Measurements from ENCODE around the gene ADCY9. TPM values are rescaled to one million over a fixed set of nuclear protein-coding genes. Genes with fewer than 3 reads are reported as not detected.

The ADCY9 gene
- total RNA-seq, 1 donor from 2014 or later = 49.6 TPM

DNA sequence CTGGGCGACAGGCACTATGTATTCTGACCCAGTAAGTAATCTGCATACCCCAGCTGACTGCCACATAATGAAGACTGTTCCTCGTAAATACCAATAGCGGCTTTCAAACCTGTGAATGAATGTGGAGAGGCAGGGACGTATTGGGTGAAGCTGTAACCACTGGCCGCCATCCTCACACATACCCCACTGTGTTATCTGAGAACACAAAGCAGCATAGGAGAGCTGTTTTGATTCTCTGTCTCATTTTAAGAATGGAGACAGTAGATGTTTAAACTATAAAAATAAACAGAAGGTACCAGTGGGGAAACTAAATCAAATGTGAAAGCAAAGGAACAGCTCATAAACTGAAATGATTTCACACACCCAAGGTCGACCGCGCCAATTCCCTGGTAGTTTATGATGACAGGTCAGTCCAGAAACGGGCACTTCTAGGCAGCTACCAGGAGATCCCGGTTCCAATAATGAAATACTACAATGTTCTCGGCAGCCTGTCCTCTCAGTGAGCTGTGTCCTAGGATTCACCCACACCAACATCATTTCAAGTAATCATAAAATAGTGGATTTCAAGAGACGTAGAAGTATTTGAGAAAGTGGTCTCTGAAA lies 109.7 kb downstream of the ADCY9 start:
- no peak overlapping the region for H3K27ac ChIP-seq
- H3K9me3 ChIP-seq = no peaks in the 10 kb centered on the region
- no peak overlapping the region for H3K4me3 ChIP-seq
- ATAC-seq = no peak
- H3K36me3 ChIP-seq = peaks cover 15% of the 10 kb centered on the region
- no peaks in the 10 kb centered on the region for H3K27me3 ChIP-seq
- TF ChIP-seq, protein P1, sequence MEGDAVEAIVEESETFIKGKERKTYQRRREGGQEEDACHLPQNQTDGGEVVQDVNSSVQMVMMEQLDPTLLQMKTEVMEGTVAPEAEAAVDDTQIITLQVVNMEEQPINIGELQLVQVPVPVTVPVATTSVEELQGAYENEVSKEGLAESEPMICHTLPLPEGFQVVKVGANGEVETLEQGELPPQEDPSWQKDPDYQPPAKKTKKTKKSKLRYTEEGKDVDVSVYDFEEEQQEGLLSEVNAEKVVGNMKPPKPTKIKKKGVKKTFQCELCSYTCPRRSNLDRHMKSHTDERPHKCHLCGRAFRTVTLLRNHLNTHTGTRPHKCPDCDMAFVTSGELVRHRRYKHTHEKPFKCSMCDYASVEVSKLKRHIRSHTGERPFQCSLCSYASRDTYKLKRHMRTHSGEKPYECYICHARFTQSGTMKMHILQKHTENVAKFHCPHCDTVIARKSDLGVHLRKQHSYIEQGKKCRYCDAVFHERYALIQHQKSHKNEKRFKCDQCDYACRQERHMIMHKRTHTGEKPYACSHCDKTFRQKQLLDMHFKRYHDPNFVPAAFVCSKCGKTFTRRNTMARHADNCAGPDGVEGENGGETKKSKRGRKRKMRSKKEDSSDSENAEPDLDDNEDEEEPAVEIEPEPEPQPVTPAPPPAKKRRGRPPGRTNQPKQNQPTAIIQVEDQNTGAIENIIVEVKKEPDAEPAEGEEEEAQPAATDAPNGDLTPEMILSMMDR (IDR thresholded peaks at IDR 0.05) = no peak
- intact Hi-C loops (cut with DNase I) = no loop called here
- no peak for DNase-seq
- H3K4me1 ChIP-seq = peaks cover 7% of the 10 kb centered on the region

DNA sequence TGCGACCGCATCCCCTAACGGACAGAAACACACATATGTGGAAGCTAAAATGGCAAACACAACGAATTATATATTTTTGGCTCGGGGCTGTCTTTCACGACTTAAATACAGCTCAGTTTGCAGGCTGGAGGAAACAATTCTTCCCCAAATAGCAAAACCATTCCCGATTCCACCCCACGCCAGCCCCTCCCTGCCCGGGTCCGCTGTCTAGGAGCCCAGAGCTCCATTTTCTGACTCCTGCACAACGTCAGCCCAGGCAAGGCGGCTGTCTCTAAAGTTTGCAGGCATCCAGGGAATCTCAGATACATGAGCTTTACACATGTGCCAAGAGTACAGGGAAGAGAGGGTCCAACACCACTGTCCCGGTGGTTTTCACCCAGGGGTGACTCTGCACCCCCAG lies 110.5 kb downstream of the ADCY9 start:
- Histone ChIP-seq H3K4me1 (peaks cover 7% of the 10 kb centered on the region), H3K36me3 (peaks cover 15% of the 10 kb centered on the region), H3K27ac (no peak overlapping the region), H3K27me3 (no peaks in the 10 kb centered on the region), H3K9me3 (no peaks in the 10 kb centered on the region), H3K4me3 (no peak overlapping the region)
- ATAC-seq (no peak), DNase-seq (no peak)
- TF ChIP-seq, protein P1 (IDR thresholded peaks at IDR 0.05) = no peak
- intact Hi-C loops (cut with DNase I) = no loop called here

DNA sequence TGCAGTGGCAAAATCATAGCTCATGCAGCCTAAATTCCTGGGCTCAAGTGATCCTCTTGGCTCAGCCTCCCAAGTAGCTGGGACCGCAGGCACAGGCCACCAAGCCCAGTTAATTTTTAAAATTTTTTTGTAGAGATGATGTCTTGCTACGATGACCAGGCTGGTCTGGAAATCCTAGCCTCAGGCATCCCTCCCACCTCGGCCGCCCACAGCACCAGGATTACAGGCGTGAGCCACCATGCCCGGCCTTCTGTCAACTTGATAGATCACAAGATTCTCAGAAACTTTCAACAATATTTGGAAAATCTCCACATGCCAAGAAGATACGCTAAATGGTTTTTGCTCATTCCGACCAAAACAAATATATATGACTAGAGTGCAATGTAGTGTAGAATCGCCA lies 111.0 kb downstream of the ADCY9 start:
- Histone ChIP-seq H3K4me3 (no peak overlapping the region), H3K27ac (no peak overlapping the region), H3K4me1 (peaks cover 5% of the 10 kb centered on the region), H3K27me3 (no peaks in the 10 kb centered on the region), H3K36me3 (peaks cover 15% of the 10 kb centered on the region), H3K9me3 (no peaks in the 10 kb centered on the region)
- intact Hi-C loops (cut with DNase I) = no loop called here
- ATAC-seq (no peak), DNase-seq (no peak)
- TF ChIP-seq, protein P1 (IDR thresholded peaks at IDR 0.05) = no peak

DNA sequence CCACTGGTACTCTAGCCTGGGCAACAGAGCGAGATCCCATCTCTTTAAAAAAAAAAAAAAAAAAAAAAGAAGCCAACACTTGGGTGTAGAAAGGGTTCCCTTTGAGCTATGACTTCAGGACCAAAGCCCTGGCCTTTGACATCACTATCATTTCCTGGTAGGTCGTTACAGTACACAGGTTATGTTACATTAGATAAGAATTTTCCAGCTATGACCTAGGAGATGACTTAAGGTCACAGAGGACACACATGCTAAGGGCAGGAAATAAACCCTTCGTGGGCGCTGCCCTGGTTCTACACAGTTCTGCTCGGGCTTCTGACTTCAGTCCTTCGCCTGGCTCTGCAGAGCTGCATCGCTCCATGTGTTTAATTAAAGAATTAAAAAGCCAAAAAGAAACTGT lies 112.0 kb downstream of the ADCY9 start:
- no peak for ATAC-seq

DNA sequence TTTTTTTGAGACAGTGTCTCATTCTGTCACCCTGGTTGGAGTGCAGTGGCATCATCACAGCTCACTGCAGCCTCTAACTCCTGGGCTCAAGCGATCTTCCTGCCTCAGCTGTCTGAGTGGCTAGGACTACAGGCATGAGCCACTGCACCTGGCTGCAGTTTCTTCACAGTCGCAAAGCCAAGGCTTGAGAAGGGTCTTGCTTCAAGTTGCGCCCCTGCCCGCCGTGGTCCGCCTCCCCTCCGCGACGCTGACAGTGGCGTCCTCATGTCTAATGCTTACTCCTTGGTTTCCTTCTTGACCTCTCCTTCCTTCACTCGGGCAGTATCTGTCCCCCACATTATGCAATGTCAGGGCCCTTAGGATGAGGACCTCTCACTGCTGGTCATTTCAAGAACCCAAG lies 112.7 kb downstream of the ADCY9 start:
- Histone ChIP-seq H3K27me3 (no peaks in the 10 kb centered on the region), H3K4me1 (peaks cover 5% of the 10 kb centered on the region), H3K27ac (no peak overlapping the region), H3K36me3 (peaks cover 15% of the 10 kb centered on the region), H3K9me3 (no peaks in the 10 kb centered on the region), H3K4me3 (no peak overlapping the region)
- intact Hi-C loops (cut with DNase I) = no loop called here
- ATAC-seq (no peak), DNase-seq (no peak)
- TF ChIP-seq, protein P1 (IDR thresholded peaks at IDR 0.05) = no peak

More for the DNA sequence above, 112.0 kb downstream of the ADCY9 start:
- Histone ChIP-seq H3K4me1 (peaks cover 5% of the 10 kb centered on the region), H3K4me3 (no peak overlapping the region), H3K27ac (no peak overlapping the region), H3K27me3 (no peaks in the 10 kb centered on the region), H3K36me3 (peaks cover 15% of the 10 kb centered on the region), H3K9me3 (no peaks in the 10 kb centered on the region)
- DNase-seq = no peak
- intact Hi-C loops (cut with DNase I) = no loop called here
- TF ChIP-seq, protein P1 (IDR thresholded peaks at IDR 0.05) = no peak

DNA sequence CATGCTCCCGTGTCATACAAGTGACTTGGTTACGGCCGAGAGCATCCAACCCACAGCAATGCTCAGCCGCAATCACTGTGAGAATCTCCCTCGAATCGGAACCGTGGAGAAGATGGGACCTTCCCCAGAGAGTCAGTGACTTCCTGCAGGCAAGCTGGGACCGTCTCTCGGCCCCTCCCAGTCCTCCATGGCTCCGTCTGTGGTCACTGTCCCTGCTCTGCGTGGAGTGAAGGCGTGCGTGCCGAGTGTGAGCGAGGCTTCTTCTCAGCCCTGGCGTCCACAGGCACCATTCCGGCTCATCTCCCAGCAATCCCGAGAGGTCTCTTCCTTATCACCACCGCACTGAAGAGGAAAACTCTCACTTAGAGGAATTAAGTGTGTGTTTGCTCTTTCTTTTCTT lies 113.1 kb downstream of the ADCY9 start:
- H3K27me3 ChIP-seq = no peaks in the 10 kb centered on the region
- H3K36me3 ChIP-seq = peaks cover 15% of the 10 kb centered on the region
- no peaks in the 10 kb centered on the region for H3K9me3 ChIP-seq
- DNase-seq (no peak), ATAC-seq (no peak)
- intact Hi-C loops (cut with DNase I) = no loop called here
- TF ChIP-seq, protein P1 (IDR thresholded peaks at IDR 0.05) = no peak
- H3K27ac ChIP-seq = no peak overlapping the region
- H3K4me3 ChIP-seq = no peak overlapping the region
- peaks cover 5% of the 10 kb centered on the region for H3K4me1 ChIP-seq

Measured in upper lobe of right lung (tissue), 1 donor.